ENCODE data around the gene LIMS4.
"Not testable (repeated sequence)": the region's sequence is repeated elsewhere in the genome, so short reads cannot be mapped to it uniquely, and the experiment has no call there.

The LIMS4 gene

DNA sequence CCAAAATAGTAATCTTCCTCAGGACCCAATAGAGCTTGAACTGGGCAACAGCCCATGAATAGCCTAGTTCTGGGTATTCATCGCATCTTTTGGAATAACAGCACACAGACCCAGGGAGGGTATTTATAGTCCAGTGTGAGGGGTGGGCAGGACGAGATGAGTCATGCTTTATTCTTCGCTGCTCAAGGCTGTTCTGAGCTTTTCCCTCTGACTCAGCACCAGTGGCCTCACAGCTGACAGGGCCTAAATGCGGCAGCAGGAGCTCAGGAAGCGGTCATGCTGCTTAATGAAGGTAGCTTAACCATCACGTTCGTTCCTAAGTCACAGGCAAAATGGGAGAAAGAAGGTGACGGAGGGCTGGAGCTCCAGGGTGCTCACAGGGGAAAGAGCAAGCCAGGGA is 7.3 kb downstream of the LIMS4 start:
- not testable (repeated sequence) for H3K4me3 ChIP-seq (replicated peaks; ENCODE audit: insufficient read depth, low read length); H3K27me3 ChIP-seq (ENCODE audit: insufficient read depth, poor library complexity, severe bottlenecking); DNase-seq (ENCODE audit: low read depth in 1 of 2, low spot score in 1 of 2); H3K27ac ChIP-seq (replicated peaks)

DNA sequence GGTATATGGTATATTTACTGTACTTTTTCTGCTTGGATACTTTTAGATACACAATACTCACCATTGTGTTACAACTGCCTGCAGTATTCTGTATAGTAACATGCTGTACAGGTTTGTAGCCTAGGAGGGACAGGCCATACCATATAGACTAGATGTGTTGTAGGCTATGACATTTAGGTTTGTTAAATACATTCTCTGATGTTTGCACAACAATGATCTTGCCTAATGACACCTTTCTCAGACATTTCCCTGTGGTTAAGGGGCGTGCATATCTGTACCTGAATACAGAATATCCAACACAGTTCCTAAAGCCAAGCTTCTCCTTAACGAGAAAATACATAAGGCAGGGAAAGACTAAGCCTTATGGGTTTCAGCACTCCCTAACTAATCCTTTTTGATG is 10.2 kb downstream of the LIMS4 start:
- not testable (repeated sequence) for DNase-seq (ENCODE audit: low read depth in 1 of 2, low spot score in 1 of 2); H3K27ac ChIP-seq (replicated peaks); H3K4me3 ChIP-seq (replicated peaks; ENCODE audit: insufficient read depth, low read length); H3K27me3 ChIP-seq (ENCODE audit: insufficient read depth, poor library complexity, severe bottlenecking)

DNA sequence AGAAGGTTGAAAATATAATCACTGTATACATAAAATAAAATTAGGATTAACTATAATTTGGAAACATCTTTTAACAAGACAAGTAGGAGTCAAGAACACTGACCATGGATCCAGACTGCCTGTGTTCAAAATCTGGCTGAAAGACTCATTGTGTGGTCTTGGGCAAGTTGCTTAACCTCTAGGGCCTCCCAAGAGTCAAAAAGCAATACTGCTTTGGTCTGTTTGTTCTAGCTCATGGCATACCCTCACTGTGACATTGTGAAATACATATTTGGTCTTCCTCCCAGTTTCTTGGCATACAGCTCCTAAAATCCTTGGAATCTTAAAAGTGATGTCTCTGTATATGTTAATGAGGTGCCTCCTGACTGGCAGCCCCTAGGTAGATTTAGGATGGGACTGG is 12.3 kb downstream of the LIMS4 start:
- H3K27me3 ChIP-seq (ENCODE audit: insufficient read depth, poor library complexity, severe bottlenecking); H3K27ac ChIP-seq (replicated peaks); DNase-seq (ENCODE audit: low read depth in 1 of 2, low spot score in 1 of 2); H3K4me3 ChIP-seq (replicated peaks; ENCODE audit: insufficient read depth, low read length): not testable (repeated sequence)

GRCh38 chr2:110457214-110457590 is 15.4 kb downstream of the LIMS4 start:
- H3K4me3 ChIP-seq (replicated peaks; ENCODE audit: insufficient read depth, low read length); H3K27me3 ChIP-seq (ENCODE audit: insufficient read depth, poor library complexity, severe bottlenecking); H3K27ac ChIP-seq (replicated peaks); DNase-seq (ENCODE audit: low read depth in 1 of 2, low spot score in 1 of 2): not testable (repeated sequence)

- not testable (repeated sequence) for H3K27ac ChIP-seq (replicated peaks); DNase-seq (ENCODE audit: low read depth in 1 of 2, low spot score in 1 of 2); H3K4me3 ChIP-seq (replicated peaks; ENCODE audit: insufficient read depth, low read length); H3K27me3 ChIP-seq (ENCODE audit: insufficient read depth, poor library complexity, severe bottlenecking)
Observed at GRCh38 chr2:110456291-110457213, 16.1 kb downstream of the LIMS4 start.

- not testable (repeated sequence) for DNase-seq (ENCODE audit: low read depth in 1 of 2, low spot score in 1 of 2)
Observed at GRCh38 chr2:110455080-110455670, 17.4 kb downstream of the LIMS4 start.

GRCh38 chr2:110450951-110451350 is 21.7 kb downstream of the LIMS4 start:
- DNase-seq (ENCODE audit: low read depth in 1 of 2, low spot score in 1 of 2): not testable (repeated sequence)

More at GRCh38 chr2:110455080-110455670, 17.4 kb downstream of the LIMS4 start:
- H3K27me3 ChIP-seq (ENCODE audit: insufficient read depth, poor library complexity, severe bottlenecking); H3K27ac ChIP-seq (replicated peaks); H3K4me3 ChIP-seq (replicated peaks; ENCODE audit: insufficient read depth, low read length): not testable (repeated sequence)

GRCh38 chr2:110449127-110449947 is 23.3 kb downstream of the LIMS4 start:
- not testable (repeated sequence) for DNase-seq (ENCODE audit: low read depth in 1 of 2, low spot score in 1 of 2); H3K4me3 ChIP-seq (replicated peaks; ENCODE audit: insufficient read depth, low read length); H3K27me3 ChIP-seq (ENCODE audit: insufficient read depth, poor library complexity, severe bottlenecking); H3K27ac ChIP-seq (replicated peaks)

More at GRCh38 chr2:110450951-110451350, 21.7 kb downstream of the LIMS4 start:
- H3K27me3 ChIP-seq (ENCODE audit: insufficient read depth, poor library complexity, severe bottlenecking); H3K27ac ChIP-seq (replicated peaks); H3K4me3 ChIP-seq (replicated peaks; ENCODE audit: insufficient read depth, low read length): not testable (repeated sequence)

GRCh38 chr2:110446644-110447043 is 26.0 kb downstream of the LIMS4 start:
- DNase-seq (ENCODE audit: low read depth in 1 of 2, low spot score in 1 of 2); H3K27ac ChIP-seq (replicated peaks); H3K4me3 ChIP-seq (replicated peaks; ENCODE audit: insufficient read depth, low read length); H3K27me3 ChIP-seq (ENCODE audit: insufficient read depth, poor library complexity, severe bottlenecking): not testable (repeated sequence)

DNA sequence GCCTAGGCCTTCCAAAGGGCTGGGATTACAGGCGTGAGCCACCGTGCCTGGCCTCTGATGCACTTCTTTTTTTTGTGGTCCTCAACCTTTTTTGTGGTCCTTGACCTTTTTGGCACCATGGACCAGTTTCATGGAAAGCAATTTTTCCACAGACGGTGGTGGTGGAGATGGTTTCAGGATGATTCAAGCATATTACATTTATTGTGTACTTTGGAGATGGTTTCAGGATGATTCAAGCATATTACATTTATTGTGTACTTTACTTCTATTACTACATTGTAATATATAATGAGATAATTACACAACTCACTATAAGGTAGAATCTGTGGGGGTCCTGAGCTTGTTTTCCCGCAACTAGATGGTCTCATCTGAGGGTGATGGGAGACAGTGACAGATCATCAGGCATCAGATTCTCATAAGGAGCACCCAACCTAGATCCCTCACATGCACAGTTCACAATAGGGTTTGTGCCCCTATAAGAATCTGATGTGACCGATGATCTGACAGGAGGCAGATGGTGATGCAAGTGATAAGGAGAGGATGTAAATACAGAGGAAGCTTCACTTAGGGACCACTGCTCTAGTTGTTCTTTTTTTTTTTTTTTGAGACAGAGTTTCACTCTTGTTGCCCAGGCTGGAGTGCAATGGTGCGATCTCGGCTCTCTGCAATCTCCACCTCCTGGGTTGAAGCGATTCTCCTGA is 29.2 kb downstream of the LIMS4 start:
- not testable (repeated sequence) for H3K27ac ChIP-seq (replicated peaks); H3K4me3 ChIP-seq (replicated peaks; ENCODE audit: insufficient read depth, low read length); H3K27me3 ChIP-seq (ENCODE audit: insufficient read depth, poor library complexity, severe bottlenecking); DNase-seq (ENCODE audit: low read depth in 1 of 2, low spot score in 1 of 2)

- not testable (repeated sequence) for H3K27ac ChIP-seq (replicated peaks); H3K27me3 ChIP-seq (ENCODE audit: insufficient read depth, poor library complexity, severe bottlenecking); DNase-seq (ENCODE audit: low read depth in 1 of 2, low spot score in 1 of 2); H3K4me3 ChIP-seq (replicated peaks; ENCODE audit: insufficient read depth, low read length)
Observed at GRCh38 chr2:110441905-110442304, 30.7 kb downstream of the LIMS4 start.

- H3K27me3 ChIP-seq (ENCODE audit: insufficient read depth, poor library complexity, severe bottlenecking); H3K4me3 ChIP-seq (replicated peaks; ENCODE audit: insufficient read depth, low read length); H3K27ac ChIP-seq (replicated peaks); DNase-seq (ENCODE audit: low read depth in 1 of 2, low spot score in 1 of 2): not testable (repeated sequence)
Observed at GRCh38 chr2:110434565-110434964, 38.1 kb downstream of the LIMS4 start.

- not testable (repeated sequence) for H3K4me3 ChIP-seq (replicated peaks; ENCODE audit: insufficient read depth, low read length); DNase-seq (ENCODE audit: low read depth in 1 of 2, low spot score in 1 of 2); H3K27me3 ChIP-seq (ENCODE audit: insufficient read depth, poor library complexity, severe bottlenecking); H3K27ac ChIP-seq (replicated peaks)
Observed at GRCh38 chr2:110425725-110426124, 46.9 kb downstream of the LIMS4 start.

DNA sequence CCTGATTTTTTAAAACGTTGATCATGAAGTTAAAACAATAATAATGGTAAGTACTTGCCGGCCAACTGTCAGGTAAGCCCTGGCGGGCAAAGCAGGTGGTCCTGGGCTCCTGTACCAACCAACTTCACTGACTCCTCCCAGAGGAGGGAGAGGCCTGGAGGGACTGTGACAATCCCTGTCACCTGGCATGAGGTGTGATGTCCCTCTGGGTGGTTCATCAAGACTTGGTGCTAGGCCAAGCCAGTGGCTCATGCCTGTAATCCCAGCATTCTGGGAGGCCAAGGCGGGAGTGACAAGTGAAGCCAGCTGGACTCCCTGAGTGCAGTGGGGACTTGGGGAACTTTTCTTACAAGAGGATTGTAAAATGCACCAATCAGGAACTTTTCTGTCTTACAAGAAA is 48.2 kb downstream of the LIMS4 start:
- not testable (repeated sequence) for DNase-seq (ENCODE audit: low read depth in 1 of 2, low spot score in 1 of 2)

More for the DNA sequence above, 48.2 kb downstream of the LIMS4 start:
- not testable (repeated sequence) for H3K27ac ChIP-seq (replicated peaks); H3K27me3 ChIP-seq (ENCODE audit: insufficient read depth, poor library complexity, severe bottlenecking); H3K4me3 ChIP-seq (replicated peaks; ENCODE audit: insufficient read depth, low read length)

Measured in HL-60 (cell line).